G401 (cell line): ENCODE results near the gene TUBB3. TPM values are rescaled to one million over a fixed set of nuclear protein-coding genes. Genes with fewer than 3 reads are reported as not detected.

Experiments used
- DNase-seq: peaks from one replicate; pipeline ENCODE4 v3.0.0-alpha.2; 2015; ENCODE audit warnings: low spot score
- in situ Hi-C: cut with HindIII; loops from 2 replicates; pipeline ENCODE4 v1.10.0; 2016; ENCODE audit warnings: low sequenced_read_pairs, mixed read lengths
- total RNA-seq: library from RNA; depleted of rRNA; stranded (reverse); fragments of >200 nt; shearing (Covaris generic); gene quantifications from 2 replicates; pipeline ENCODE4 v1.2.3, GENCODE V29; 2014; rRNA removed

The TUBB3 gene
- total RNA-seq, 1 experiment from 2014 or later: 266 TPM

- DNase-seq: no peak
- in situ Hi-C loops: no loop called here
Observed at GRCh38 chr16:89974870-89975269, 51.7 kb downstream of the TUBB3 start.

- no peak for DNase-seq
- in situ Hi-C loops: no loop called here
Observed at GRCh38 chr16:89981414-89981813, 58.3 kb downstream of the TUBB3 start.

- in situ Hi-C loops: no loop called here
- DNase-seq: no peak
Observed at GRCh38 chr16:89982318-89982717, 59.2 kb downstream of the TUBB3 start.

GRCh38 chr16:89983536-89983935, 60.4 kb downstream of the TUBB3 start:
- DNase-seq: no peak
- in situ Hi-C loops: no loop called here

- in situ Hi-C loops: no loop called here
- no peak for DNase-seq
Observed at GRCh38 chr16:89984216-89984615, 61.1 kb downstream of the TUBB3 start.

GRCh38 chr16:89985219-89985618, 62.1 kb downstream of the TUBB3 start:
- in situ Hi-C loops: no loop called here
- DNase-seq: no peak

Other genes with a start within 250 kb of the TUBB3 start
- gene CDK10, start 236.7 kb upstream of the TUBB3 start, total RNA-seq: 57.2 and 58.8 TPM in 2 replicates
- gene SPATA2L, start 221.6 kb upstream of the TUBB3 start, total RNA-seq: 94.8 and 114 TPM in 2 replicates
- 7.3 and 7.6 TPM in 2 replicates for gene VPS9D1, start 202.4 kb upstream of the TUBB3 start, total RNA-seq
- gene ZNF276, start 201.8 kb upstream of the TUBB3 start, total RNA-seq: 7.8 and 19.9 TPM in 2 replicates
- gene FANCA, start 106.7 kb upstream of the TUBB3 start, total RNA-seq: 24.0 and 36.2 TPM in 2 replicates
- 21.7 and 37.2 TPM in 2 replicates for gene SPIRE2, start 94.9 kb upstream of the TUBB3 start, total RNA-seq
- 132 and 147 TPM in 2 replicates for gene TCF25, start 49.8 kb upstream of the TUBB3 start, total RNA-seq
- 17.2 and 20.1 TPM in 2 replicates for gene MC1R, start 4.5 kb upstream of the TUBB3 start, total RNA-seq
- gene DEF8, start 25.4 kb downstream of the TUBB3 start, total RNA-seq: 122 and 167 TPM in 2 replicates
- gene DBNDD1, start 96.1 kb downstream of the TUBB3 start, total RNA-seq: 21.4 and 21.5 TPM in 2 replicates
- not detected in 2 replicates for gene PRDM7, start 154.0 kb downstream of the TUBB3 start, total RNA-seq